Peyer's patch (tissue), 4 donors: Measurements from ENCODE around the gene ALDH1L2.

ENCODE experiments used
- POLR2A ChIP-seq, 2 donors: fragments of 450-650 bp; IDR thresholded peaks; one replicate each; pipeline ENCODE4 v1.5.1; 2017; ENCODE audit warnings: antibody characterized with exemption in 2 of 2, mild to moderate bottlenecking in 2 of 2, moderate library complexity in 2 of 2
- TF ChIP-seq, protein P1 (sequence below), 6 experiments: fragments of 450-650 bp in 4 of 6; fragments of 200-600 bp in 2 of 6; sonication (generic) in 1 of 6; IDR thresholded peaks; one replicate each; pipeline ENCODE4 v1.5.1; 2017 to 2019; ENCODE audit warnings: antibody characterized with exemption in 6 of 6, mild to moderate bottlenecking in 3 of 6, moderate library complexity in 1 of 6

DNA sequence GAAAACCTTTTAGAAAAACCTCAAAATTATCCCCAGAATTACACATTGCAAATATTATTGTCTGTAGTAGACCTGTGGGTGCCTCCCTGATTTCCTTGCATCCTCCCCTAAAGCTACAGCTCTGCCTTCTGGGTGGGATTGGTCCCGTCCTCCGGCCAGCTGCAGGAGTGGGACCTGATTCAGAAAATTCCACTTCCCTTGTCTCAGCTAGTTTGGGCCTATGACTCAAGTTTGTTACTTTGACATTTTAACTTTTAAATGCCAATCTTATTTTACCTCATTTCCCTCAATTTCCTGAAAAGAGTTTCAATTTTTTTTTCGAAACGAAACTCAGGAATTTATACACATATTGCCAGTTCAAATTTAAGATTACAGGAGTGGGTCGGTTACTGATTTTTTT, 113.0 kb downstream of the ALDH1L2 start:
- TF ChIP-seq, protein P1, sequence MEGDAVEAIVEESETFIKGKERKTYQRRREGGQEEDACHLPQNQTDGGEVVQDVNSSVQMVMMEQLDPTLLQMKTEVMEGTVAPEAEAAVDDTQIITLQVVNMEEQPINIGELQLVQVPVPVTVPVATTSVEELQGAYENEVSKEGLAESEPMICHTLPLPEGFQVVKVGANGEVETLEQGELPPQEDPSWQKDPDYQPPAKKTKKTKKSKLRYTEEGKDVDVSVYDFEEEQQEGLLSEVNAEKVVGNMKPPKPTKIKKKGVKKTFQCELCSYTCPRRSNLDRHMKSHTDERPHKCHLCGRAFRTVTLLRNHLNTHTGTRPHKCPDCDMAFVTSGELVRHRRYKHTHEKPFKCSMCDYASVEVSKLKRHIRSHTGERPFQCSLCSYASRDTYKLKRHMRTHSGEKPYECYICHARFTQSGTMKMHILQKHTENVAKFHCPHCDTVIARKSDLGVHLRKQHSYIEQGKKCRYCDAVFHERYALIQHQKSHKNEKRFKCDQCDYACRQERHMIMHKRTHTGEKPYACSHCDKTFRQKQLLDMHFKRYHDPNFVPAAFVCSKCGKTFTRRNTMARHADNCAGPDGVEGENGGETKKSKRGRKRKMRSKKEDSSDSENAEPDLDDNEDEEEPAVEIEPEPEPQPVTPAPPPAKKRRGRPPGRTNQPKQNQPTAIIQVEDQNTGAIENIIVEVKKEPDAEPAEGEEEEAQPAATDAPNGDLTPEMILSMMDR (IDR thresholded peaks at IDR 0.05) = no peak
- no peak for TF ChIP-seq POLR2A (IDR thresholded peaks at IDR 0.05)
